IMR-90 (cell line): Measurements from ENCODE around the gene ABCC4. TPM values are rescaled to one million over a fixed set of nuclear protein-coding genes. Genes with fewer than 3 reads are reported as not detected.

Experiments used
- ATAC-seq: fragments of 200-7000 bp; cut with Tn5 transposase; 2 replicates; pipeline ENCODE4 v1.9.1; 2020; ENCODE audit warnings: low read depth, mild to moderate bottlenecking, moderate library complexity
- BruUV-seq: library from RNA; stranded (reverse); fragments of 400-500 nt; replicated peaks from 2 replicates; lab custom pipeline; 2021; lab: Mats Ljungman, UMichigan
- CTCF ChIA-PET: fragments of 300-600 bp; formaldehyde crosslinking; extraction: SDS; loops from one replicate; lab custom pipeline; 2021; ENCODE audit warnings: antibody characterized with exemption; lab: Yijun Ruan, JAX
- POLR2A ChIA-PET: fragments of 300-600 bp; sonication (Branson Sonifier 250); formaldehyde crosslinking; loops from one replicate; lab custom pipeline; 2022; ENCODE audit warnings: antibody characterized with exemption; ENCODE audit not compliant: unreplicated experiment; lab: Charles Lee
- DNase-seq: peaks from one replicate; pipeline ENCODE4 v3.0.0; 2013
- H2AFZ ChIP-seq: replicated peaks from 2 replicates; pipeline ENCODE3; 2013; ENCODE audit warnings: low read length, mild to moderate bottlenecking; ENCODE audit not compliant: poor library complexity
- H2AK5ac ChIP-seq: 2 replicates; pipeline ENCODE4 v1.6.1; 2013; ENCODE audit warnings: low read depth, low read length, inconsistent platforms
- H2AK9ac ChIP-seq: replicated peaks from 2 replicates; pipeline ENCODE3; 2013; ENCODE audit warnings: mild to moderate bottlenecking, low read depth, low read length, moderate library complexity; ENCODE audit not compliant: poor library complexity
- H2BK120ac ChIP-seq: 2 replicates; pipeline ENCODE4 v1.6.1; 2013; ENCODE audit warnings: low read depth, low read length, inconsistent platforms
- H2BK15ac ChIP-seq: 3 replicates; pipeline ENCODE4 v1.6.1; 2013; ENCODE audit warnings: low read depth, low read length, inconsistent platforms
- H2BK20ac ChIP-seq: 2 replicates; pipeline ENCODE4 v1.6.1; 2013; ENCODE audit warnings: low read depth, mild to moderate bottlenecking, inconsistent platforms, low read length, moderate library complexity
- H2BK5ac ChIP-seq: 2 replicates; pipeline ENCODE4 v1.6.1; 2013; ENCODE audit warnings: mild to moderate bottlenecking, low read depth, low read length, inconsistent platforms; ENCODE audit not compliant: poor library complexity, severe bottlenecking
- H3K14ac ChIP-seq: replicated peaks from 2 replicates; pipeline ENCODE4 v1.6.1; 2013; ENCODE audit warnings: low read depth, low read length, inconsistent platforms
- H3K18ac ChIP-seq: 2 replicates; pipeline ENCODE4 v1.6.1; 2013; ENCODE audit warnings: low read depth, low read length, control low read depth
- H3K23ac ChIP-seq: 2 replicates; pipeline ENCODE4 v1.6.1; 2013; ENCODE audit warnings: low read depth, low read length, inconsistent platforms
- H3K27ac ChIP-seq: 2 replicates; pipeline ENCODE4 v1.5.1; 2013; ENCODE audit warnings: mild to moderate bottlenecking, control low read depth, low read length; ENCODE audit not compliant: insufficient read depth
- H3K27me3 ChIP-seq: 2 replicates; pipeline ENCODE4 v1.6.1; 2013; ENCODE audit warnings: low read length; ENCODE audit not compliant: control insufficient read depth, insufficient read depth
- H3K36me3 ChIP-seq: 2 replicates; pipeline ENCODE4 v1.6.1; 2013; ENCODE audit warnings: low read length, mixed read lengths; ENCODE audit not compliant: control insufficient read depth, insufficient read depth
- H3K4ac ChIP-seq: 2 replicates; pipeline ENCODE4 v1.6.1; 2013; ENCODE audit warnings: low read depth, low read length, inconsistent platforms
- H3K4me1 ChIP-seq: 2 replicates; pipeline ENCODE4 v1.6.1; 2013; ENCODE audit warnings: low read length, mixed read lengths; ENCODE audit not compliant: control insufficient read depth, insufficient read depth
- H3K4me2 ChIP-seq: 2 replicates; pipeline ENCODE4 v1.6.1; 2013; ENCODE audit warnings: low read depth, mild to moderate bottlenecking, control low read depth, low read length, moderate library complexity
- H3K4me3 ChIP-seq: 2 replicates; pipeline ENCODE4 v1.5.1; 2013; ENCODE audit warnings: low read depth, mild to moderate bottlenecking, control low read depth, low read length, moderate library complexity; ENCODE audit not compliant: insufficient read depth
- H3K56ac ChIP-seq: 2 replicates; pipeline ENCODE4 v1.6.1; 2013; ENCODE audit warnings: low read length, inconsistent platforms; ENCODE audit not compliant: insufficient read depth; ENCODE audit errors: extremely low read depth
- H3K79me1 ChIP-seq, 2 experiments: 2 replicates each; pipeline ENCODE4 v1.6.1; 2013; ENCODE audit warnings: low read length in 2 of 2, inconsistent platforms in 1 of 2, low read depth in 1 of 2
- H3K9ac ChIP-seq: 2 replicates; pipeline ENCODE4 v1.6.1; 2013; ENCODE audit warnings: low read depth, low read length, control low read depth
- H3K9me1 ChIP-seq: 2 replicates; pipeline ENCODE4 v1.6.1; 2013; ENCODE audit warnings: low read length, inconsistent platforms; ENCODE audit not compliant: insufficient read depth
- H3K9me3 ChIP-seq: 2 replicates; pipeline ENCODE4 v1.6.1; 2013; ENCODE audit warnings: low read length; ENCODE audit not compliant: control insufficient read depth, insufficient read depth
- H4K20me1 ChIP-seq: 2 replicates; pipeline ENCODE4 v1.6.1; 2013; ENCODE audit warnings: low read length, inconsistent platforms; ENCODE audit not compliant: insufficient read depth
- H4K5ac ChIP-seq: 2 replicates; pipeline ENCODE4 v1.6.1; 2013; ENCODE audit warnings: mild to moderate bottlenecking, low read depth, low read length, control low read depth
- H4K8ac ChIP-seq, 2 experiments: 2 replicates each; pipeline ENCODE4 v1.6.1; 2013; ENCODE audit warnings: low read depth in 2 of 2, low read length in 2 of 2, control low read depth in 1 of 2, inconsistent platforms in 1 of 2
- H4K91ac ChIP-seq: 2 replicates; pipeline ENCODE4 v1.6.1; 2013; ENCODE audit warnings: low read depth, low read length, inconsistent platforms; ENCODE audit not compliant: insufficient read depth
- BHLHE40 ChIP-seq: fragments of 150-350 bp; IDR thresholded peaks from 2 replicates; pipeline ENCODE4 v1.6.1; 2016; ENCODE audit warnings: mild to moderate bottlenecking, low read depth, low read length
- CHD1 ChIP-seq: IDR thresholded peaks from 2 replicates; pipeline ENCODE4 v1.6.1; 2012; ENCODE audit warnings: low read depth, low read length, improper control_type of control experiment
- CTCF ChIP-seq: conservative IDR thresholded peaks from 2 replicates; pipeline ENCODE4 v1.5.1; 2012; ENCODE audit warnings: mild to moderate bottlenecking, low read depth, low read length, improper control_type of control experiment
- FOS ChIP-seq: fragments of 150-350 bp; IDR thresholded peaks from 2 replicates; pipeline ENCODE4 v1.6.1; 2016; ENCODE audit warnings: low read depth, low read length
- MXI1 ChIP-seq: IDR thresholded peaks from 2 replicates; pipeline ENCODE4 v1.6.1; 2012; ENCODE audit warnings: low read depth, mild to moderate bottlenecking, low read length, moderate library complexity, borderline replicate concordance
- NFE2L2 ChIP-seq: fragments of 150-350 bp; IDR thresholded peaks from 2 replicates; pipeline ENCODE4 v1.6.1; 2016; ENCODE audit warnings: low read depth, mild to moderate bottlenecking, low read length
- POLR2A ChIP-seq: IDR thresholded peaks from 2 replicates; pipeline ENCODE4 v1.6.1; 2012; ENCODE audit warnings: mild to moderate bottlenecking, low read depth, low read length
- RAD21 ChIP-seq: IDR thresholded peaks from 2 replicates; pipeline ENCODE4 v1.6.1; 2012; ENCODE audit warnings: low read length, improper control_type of control experiment
- RCOR1 ChIP-seq: IDR thresholded peaks from 2 replicates; pipeline ENCODE4 v1.6.1; 2012; ENCODE audit warnings: mild to moderate bottlenecking, low read length, improper control_type of control experiment; ENCODE audit not compliant: insufficient replicate concordance
- USF2 ChIP-seq: fragments of 150-350 bp; IDR thresholded peaks from 2 replicates; pipeline ENCODE4 v1.6.1; 2017; ENCODE audit warnings: mild to moderate bottlenecking, antibody characterized with exemption, low read length, low read depth
- WGBS, 2 experiments: methylation state at CpG; one replicate each; pipeline versions ENCODE4 v1.1.5 to v1.1.7; 2013; ENCODE audit warnings: missing lambda C conversion rate in 2 of 2; ENCODE audit not compliant: insufficient read length in 1 of 2; ENCODE audit errors: extremely low coverage in 2 of 2; 5-methylcytosine and 5-hydroxymethylcytosine counted together
- dilution Hi-C: fragments of 300-500 bp; cut with HindIII; formaldehyde crosslinking; loops from one replicate; pipeline ENCODE4 v1.14.3; 2018; ENCODE audit warnings: low sequenced_read_pairs; ENCODE audit not compliant: unreplicated experiment
- in situ Hi-C: fragments of 300-500 bp; cut with MboI; formaldehyde crosslinking; loops from 3 replicates; pipeline ENCODE4 v1.14.3; 2019; ENCODE audit warnings: low sequenced_read_pairs, inconsistent platforms, mixed read lengths
- intact Hi-C: fragments of 100-400 bp; cut with micrococcal nuclease; formaldehyde crosslinking; loops from 2 replicates; pipeline ENCODE4 v1.10.0; 2022
- polyA plus RNA-seq, 3 experiments: library from polyadenylated mRNA; depleted of rRNA; stranded (reverse); fragments of >200 nt; gene quantifications; 2 replicates each; pipeline ENCODE4 v1.2.3, GENCODE V29; 2012; ENCODE audit warnings: low replicate concordance in 1 of 3
- total RNA-seq: library from RNA; depleted of rRNA; stranded (reverse); fragments of >200 nt; gene quantifications from 2 replicates; pipeline ENCODE4 v1.2.3, GENCODE V29; 2012

Gene ABCC4
- total and polyA plus RNA-seq, 2 of the 4 experiments (the other 2 are of a cell fraction), result 16.6 to 41.4 TPM

DNA sequence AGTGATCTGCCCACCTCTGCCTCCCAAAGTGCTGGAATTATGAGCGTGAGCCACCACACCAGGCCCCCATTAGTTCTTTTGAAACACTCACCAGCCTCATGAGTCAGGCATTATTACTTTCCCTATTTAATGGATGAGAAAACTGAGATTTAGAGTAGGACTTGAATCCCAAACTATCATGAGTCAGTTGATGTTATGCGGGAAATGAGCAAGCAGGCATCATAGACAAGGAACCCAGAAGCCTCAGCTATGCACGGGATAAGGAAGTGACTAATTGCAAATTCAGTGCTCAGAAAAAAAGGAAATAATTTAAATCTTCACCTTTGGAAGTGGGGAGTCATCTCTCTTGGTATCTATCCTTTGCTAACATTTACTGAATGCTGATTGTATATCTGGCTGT, 217.5 kb downstream of the ABCC4 start:
- no peak overlapping the region; the same call in 1 of the 2 replicates for H3K27ac ChIP-seq
- H4K5ac ChIP-seq, result no peak overlapping the region
- no peak overlapping the region for H3K23ac ChIP-seq
- peaks cover 24% of the 10 kb centered on the region for H3K36me3 ChIP-seq
- CTCF ChIA-PET, result no interaction called here
- peaks cover 20% of the 10 kb centered on the region for H3K9me1 ChIP-seq
- H3K4me1 ChIP-seq, result peaks cover 3% of the 10 kb centered on the region; the same call in 1 of the 2 replicates
- no peak overlapping the region for H4K8ac ChIP-seq
- peaks cover 13% of the 10 kb centered on the region; the same call in 1 of the 2 replicates for H4K20me1 ChIP-seq
- no peak overlapping the region for H2AK9ac ChIP-seq
- no peaks in the 10 kb centered on the region for H3K9me3 ChIP-seq
- H3K4me3 ChIP-seq, result no peak overlapping the region
- in situ Hi-C loops, result no loop called here
- DNase-seq, result peak; percentile 90
- no CpG with 5 or more reads among the region's 3 CpGs for WGBS, 2 experiments
- no TSS peak for BruUV-seq
- dilution Hi-C loops, result no loop called here
- no peak overlapping the region for H2BK20ac ChIP-seq
- no peak for TF ChIP-seq NFE2L2
- TF ChIP-seq CTCF, result no peak
- no peak for TF ChIP-seq RAD21
- TF ChIP-seq MXI1, result no peak
- peak; percentile 97 for TF ChIP-seq RCOR1
- TF ChIP-seq FOS, result peak; percentile 40; the same call in 1 of the 2 replicates
- TF ChIP-seq POLR2A, result no peak
- TF ChIP-seq CHD1, result no peak
- peak; percentile 97 for TF ChIP-seq BHLHE40
- no peak for TF ChIP-seq USF2
- no peak overlapping the region for H3K14ac ChIP-seq
- H3K4me2 ChIP-seq, result no peak overlapping the region
- no peak overlapping the region; the same call in 1 of the 2 replicates for H2BK120ac ChIP-seq
- H2AFZ ChIP-seq, result no peak overlapping the region
- no peak overlapping the region for H2AK5ac ChIP-seq
- POLR2A ChIA-PET, result no interaction called here
- intact Hi-C loops, result no loop called here
- H4K91ac ChIP-seq, result no peak overlapping the region
- no peak overlapping the region; the same call in 1 of the 2 replicates for H3K4ac ChIP-seq
- H2BK15ac ChIP-seq, result no peak overlapping the region
- H3K79me1 ChIP-seq, result peaks cover 0 to 28% of the 10 kb centered on the region in 2 experiments; a peak in 2 of 4 replicates
- peak; percentile 66 for ATAC-seq
- H2BK5ac ChIP-seq, result peak overlapping the region; percentile 81
- H3K27me3 ChIP-seq, result no peaks in the 10 kb centered on the region
- no peak overlapping the region for H3K9ac ChIP-seq
- H3K18ac ChIP-seq, result no peak overlapping the region
- H3K56ac ChIP-seq, result no peak overlapping the region
